Bronchial epithelial cell (primary cell): ENCODE data around the gene FAM53A. TPM values are rescaled to one million over a fixed set of nuclear protein-coding genes. Genes with fewer than 3 reads are reported as not detected.

Experiments used
- DNase-seq: peaks from one replicate; pipeline ENCODE4 v3.0.0-alpha.2; 2010; ENCODE audit warnings: low read depth
- FAIRE-seq: peaks from 2 replicates; lab custom pipeline; 2011; peaks lifted over from hg19 to GRCh38; lab: Jason Lieb, UNC
- H3K27me3 ChIP-seq: 2 replicates; pipeline ENCODE4 v1.5.1; 2011; ENCODE audit warnings: low read length; ENCODE audit not compliant: control insufficient read depth, insufficient read depth
- H3K36me3 ChIP-seq: 2 replicates; pipeline ENCODE4 v1.5.1; 2011; ENCODE audit warnings: low read length; ENCODE audit not compliant: control insufficient read depth, insufficient read depth
- H3K4me3 ChIP-seq: 2 replicates; pipeline ENCODE4 v1.5.1; 2011; ENCODE audit warnings: mild to moderate bottlenecking, low read depth, low read length, control low read depth
- CTCF ChIP-seq: IDR thresholded peaks from 2 replicates; pipeline ENCODE4 v1.5.1; 2011; ENCODE audit warnings: mild to moderate bottlenecking, moderate library complexity, low read length, control low read depth, inconsistent platforms; ENCODE audit not compliant: insufficient read depth, severe bottlenecking
- total RNA-seq: library from RNA; depleted of rRNA; stranded (reverse); fragments of >200 nt; gene quantifications from 2 replicates; pipeline ENCODE4 v1.2.1, GENCODE V29; 2014

FAM53A gene
- total RNA-seq, 1 donor from 2014 or later = 0.79 TPM

GRCh38 chr4:1636490-1637211 is 47.5 kb downstream of the FAM53A start:
- H3K27me3 ChIP-seq = no peaks in the 10 kb centered on the region
- FAIRE-seq = no peak
- no peaks in the 10 kb centered on the region for H3K36me3 ChIP-seq
- no peak overlapping the region for H3K4me3 ChIP-seq
- no peak for DNase-seq
- no peak for TF ChIP-seq CTCF

DNA sequence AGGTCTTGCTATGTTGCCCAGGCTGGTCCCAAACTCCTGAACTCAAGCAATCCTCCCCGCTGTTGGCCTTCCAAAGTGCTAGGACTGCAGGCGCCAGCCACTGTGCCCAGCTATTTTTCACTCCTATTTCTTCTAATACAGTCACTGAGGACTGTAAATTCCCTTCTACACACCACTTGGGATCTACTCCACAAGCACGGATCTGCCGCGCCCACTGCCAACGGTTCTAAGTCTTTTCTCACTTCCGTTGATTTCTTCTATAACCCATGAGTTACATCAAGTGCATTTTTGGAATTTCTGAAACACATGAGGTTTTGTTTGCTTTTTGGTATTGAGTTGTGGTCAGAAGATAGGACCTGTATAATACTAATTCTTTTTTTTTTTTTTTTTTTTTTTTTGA is 48.6 kb downstream of the FAM53A start:
- DNase-seq = no peak
- no peak for TF ChIP-seq CTCF
- H3K36me3 ChIP-seq = no peaks in the 10 kb centered on the region
- H3K4me3 ChIP-seq = no peak overlapping the region
- no peaks in the 10 kb centered on the region for H3K27me3 ChIP-seq
- no peak for FAIRE-seq

GRCh38 chr4:1633993-1634392 is 50.1 kb downstream of the FAM53A start:
- Histone ChIP-seq H3K36me3 (no peaks in the 10 kb centered on the region), H3K4me3 (no peak overlapping the region), H3K27me3 (no peaks in the 10 kb centered on the region)
- no peak for DNase-seq
- TF ChIP-seq CTCF = no peak
- FAIRE-seq = no peak

- H3K36me3 ChIP-seq = no peaks in the 10 kb centered on the region
- TF ChIP-seq CTCF = no peak
- no peaks in the 10 kb centered on the region for H3K27me3 ChIP-seq
- H3K4me3 ChIP-seq = no peak overlapping the region
- DNase-seq (no peak), FAIRE-seq (peak; percentile 93)
Measured at GRCh38 chr4:1632109-1633104, 51.7 kb downstream of the FAM53A start.

DNA sequence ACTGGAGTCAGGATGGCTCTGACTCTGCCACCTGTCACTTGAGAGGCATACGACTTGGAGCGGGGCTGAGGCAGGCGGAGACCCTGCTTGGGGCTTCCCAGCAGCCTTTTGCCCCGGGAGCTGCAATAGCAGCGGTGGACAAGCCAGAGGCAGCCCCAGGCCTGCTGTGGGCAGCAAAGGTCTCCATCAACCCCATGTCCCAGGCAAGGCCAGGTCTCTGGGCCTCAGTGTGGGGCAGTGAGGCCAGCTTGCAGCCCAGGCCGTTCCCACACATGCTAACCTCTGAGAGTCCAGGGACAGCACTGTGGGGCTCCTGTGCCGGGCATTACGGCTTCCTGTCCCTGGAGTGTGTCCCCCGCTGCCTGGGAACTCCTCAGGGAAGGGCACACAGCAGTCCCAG is 53.0 kb downstream of the FAM53A start:
- Histone ChIP-seq H3K4me3 (no peak overlapping the region), H3K27me3 (no peaks in the 10 kb centered on the region), H3K36me3 (no peaks in the 10 kb centered on the region)
- no peak for TF ChIP-seq CTCF
- FAIRE-seq (no peak), DNase-seq (no peak)
